ENCODE results near the gene NDUFS3.
"Not testable (repeated sequence)": the region's sequence is repeated elsewhere in the genome, so short reads cannot be mapped to it uniquely, and the experiment has no call there.

Gene NDUFS3

GRCh38 chr11:47578524-47579494 is at the start of gene NDUFS3, which contains the start of gene KBTBD4:
TSS of gene NDUFS3 (plus strand) at chr11:47579074. CDS start at chr11:47579092, 18 bp downstream.
TSS of gene KBTBD4 (minus strand) at chr11:47578970. CDS start at chr11:47578951, 19 bp downstream.
- DNase-seq, result peak; percentile 86

GRCh38 chr11:47529951-47530350 is 48.9 kb upstream of the NDUFS3 start:
- no peak for DNase-seq

- DNase-seq, result not testable (repeated sequence)
Measured at GRCh38 chr11:47530721-47531120, 48.2 kb upstream of the NDUFS3 start.

GRCh38 chr11:47531666-47532065 is 47.2 kb upstream of the NDUFS3 start:
- no peak for DNase-seq

GRCh38 chr11:47532597-47533213 is 46.2 kb upstream of the NDUFS3 start:
- no peak for DNase-seq

- no peak for DNase-seq
Measured at GRCh38 chr11:47533690-47534151, 45.2 kb upstream of the NDUFS3 start.

GRCh38 chr11:47534704-47535251 is 44.1 kb upstream of the NDUFS3 start:
- DNase-seq, result no peak

- DNase-seq, result no peak
Measured at GRCh38 chr11:47536915-47537314, 42.0 kb upstream of the NDUFS3 start.

- no peak for DNase-seq
Measured at GRCh38 chr11:47538741-47539565, 39.9 kb upstream of the NDUFS3 start.

- DNase-seq, result no peak
Measured at GRCh38 chr11:47539681-47540039, 39.2 kb upstream of the NDUFS3 start.

- DNase-seq, result no peak
Measured at GRCh38 chr11:47541070-47541469, 37.8 kb upstream of the NDUFS3 start.

- DNase-seq, result no peak
Measured at GRCh38 chr11:47545298-47545697, 33.6 kb upstream of the NDUFS3 start.

- DNase-seq, result not testable (repeated sequence)
Measured at GRCh38 chr11:47546274-47546673, 32.6 kb upstream of the NDUFS3 start.

- no peak for DNase-seq
Measured at GRCh38 chr11:47550288-47551047, 28.4 kb upstream of the NDUFS3 start.

- DNase-seq, result no peak
Measured at GRCh38 chr11:47551086-47551485, 27.8 kb upstream of the NDUFS3 start.

GRCh38 chr11:47552056-47552565 is 26.8 kb upstream of the NDUFS3 start:
- no peak for DNase-seq

- DNase-seq, result peak; percentile 89
Measured at GRCh38 chr11:47552566-47553405, 26.1 kb upstream of the NDUFS3 start, which contains the start of gene CELF1. TSS of gene CELF1 (minus strand) at chr11:47553132. CDS start at chr11:47499523, 53,609 bp downstream.

GRCh38 chr11:47553406-47553743 is 25.5 kb upstream of the NDUFS3 start:
- DNase-seq, result no peak

- not testable (repeated sequence) for DNase-seq
Measured at GRCh38 chr11:47557004-47557403, 21.9 kb upstream of the NDUFS3 start.

- DNase-seq, result no peak
Measured at GRCh38 chr11:47558695-47559094, 20.2 kb upstream of the NDUFS3 start.

- no peak for DNase-seq
Measured at GRCh38 chr11:47560426-47560825, 18.4 kb upstream of the NDUFS3 start.

Measured in CD4-positive, alpha-beta T cell treated with Interleukin-4 for 4 hours (primary cell).